Nephron (organoid): ENCODE data around the gene GPR135.
"Not testable (repeated sequence)": the region's sequence is repeated elsewhere in the genome, so short reads cannot be mapped to it uniquely, and the experiment has no call there.

Source experiments
- H3K27ac Mint-ChIP-seq, 3 experiments: 2 replicates each; pipeline ENCODE4 v1.8.0; 2020; ENCODE audit warnings: mixed read lengths in 3 of 3, mild to moderate bottlenecking in 2 of 3, moderate library complexity in 1 of 3
- H3K27me3 Mint-ChIP-seq: 2 replicates; pipeline ENCODE4 v1.8.0; 2021; ENCODE audit warnings: low read depth, mild to moderate bottlenecking, moderate library complexity, mixed read lengths
- H3K36me3 Mint-ChIP-seq: 2 replicates; pipeline ENCODE4 v1.8.0; 2020; ENCODE audit warnings: low read depth, mixed read lengths
- H3K4me1 Mint-ChIP-seq: 2 replicates; pipeline ENCODE4 v1.8.0; 2020; ENCODE audit warnings: mixed read lengths
- H3K4me3 Mint-ChIP-seq, 3 experiments: 2 replicates each; pipeline ENCODE4 v1.8.0; 2020; ENCODE audit warnings: mild to moderate bottlenecking in 3 of 3, mixed read lengths in 3 of 3, moderate library complexity in 2 of 3
- H3K9me3 Mint-ChIP-seq: 2 replicates; pipeline ENCODE4 v1.8.0; 2020; ENCODE audit warnings: mixed read lengths
- TF ChIP-seq, protein P1 (sequence below), 3 experiments: fragments of 200-600 bp; sonication (generic); IDR thresholded peaks; one replicate each; pipeline ENCODE4 v1.5.0; 2021; ENCODE audit warnings: antibody characterized with exemption in 3 of 3; ENCODE audit not compliant: unreplicated experiment in 3 of 3

GPR135 gene

GRCh38 chr14:59451849-59452248, 13.3 kb downstream of the GPR135 start:
- H3K9me3 Mint-ChIP-seq = peaks cover 2% of the 10 kb centered on the region
- H3K4me1 Mint-ChIP-seq = peaks cover 19% of the 10 kb centered on the region
- H3K27ac Mint-ChIP-seq = no peak overlapping the region
- H3K4me3 Mint-ChIP-seq = no peak overlapping the region
- peaks cover 30% of the 10 kb centered on the region for H3K36me3 Mint-ChIP-seq
- TF ChIP-seq, protein P1, sequence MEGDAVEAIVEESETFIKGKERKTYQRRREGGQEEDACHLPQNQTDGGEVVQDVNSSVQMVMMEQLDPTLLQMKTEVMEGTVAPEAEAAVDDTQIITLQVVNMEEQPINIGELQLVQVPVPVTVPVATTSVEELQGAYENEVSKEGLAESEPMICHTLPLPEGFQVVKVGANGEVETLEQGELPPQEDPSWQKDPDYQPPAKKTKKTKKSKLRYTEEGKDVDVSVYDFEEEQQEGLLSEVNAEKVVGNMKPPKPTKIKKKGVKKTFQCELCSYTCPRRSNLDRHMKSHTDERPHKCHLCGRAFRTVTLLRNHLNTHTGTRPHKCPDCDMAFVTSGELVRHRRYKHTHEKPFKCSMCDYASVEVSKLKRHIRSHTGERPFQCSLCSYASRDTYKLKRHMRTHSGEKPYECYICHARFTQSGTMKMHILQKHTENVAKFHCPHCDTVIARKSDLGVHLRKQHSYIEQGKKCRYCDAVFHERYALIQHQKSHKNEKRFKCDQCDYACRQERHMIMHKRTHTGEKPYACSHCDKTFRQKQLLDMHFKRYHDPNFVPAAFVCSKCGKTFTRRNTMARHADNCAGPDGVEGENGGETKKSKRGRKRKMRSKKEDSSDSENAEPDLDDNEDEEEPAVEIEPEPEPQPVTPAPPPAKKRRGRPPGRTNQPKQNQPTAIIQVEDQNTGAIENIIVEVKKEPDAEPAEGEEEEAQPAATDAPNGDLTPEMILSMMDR (IDR thresholded peaks at IDR 0.05; ENCODE audit: unreplicated experiment in 3 of 3) = no peak
- H3K27me3 Mint-ChIP-seq = no peaks in the 10 kb centered on the region

DNA sequence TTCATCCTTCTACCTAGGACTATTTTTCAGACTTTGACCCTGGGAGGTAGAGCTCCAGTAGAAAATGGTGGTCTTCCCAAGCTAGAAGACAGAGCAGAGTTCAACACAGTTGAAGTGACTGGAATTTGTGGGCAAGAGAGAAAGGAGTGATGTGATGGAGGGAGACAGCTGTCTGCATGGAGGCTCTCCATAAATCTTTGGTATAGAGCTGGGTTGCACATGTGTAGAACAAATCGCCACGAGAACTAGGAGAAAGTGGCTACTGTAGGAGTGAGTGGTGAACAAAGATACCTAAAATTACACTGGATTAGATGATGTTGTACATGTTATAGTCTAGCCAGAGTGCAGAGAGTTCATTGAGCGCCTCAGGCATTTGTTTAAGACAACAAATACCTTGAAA, 14.5 kb downstream of the GPR135 start:
- H3K4me1 Mint-ChIP-seq = peaks cover 19% of the 10 kb centered on the region
- H3K36me3 Mint-ChIP-seq = peaks cover 19% of the 10 kb centered on the region
- TF ChIP-seq, protein P1 (IDR thresholded peaks at IDR 0.05; ENCODE audit: unreplicated experiment in 3 of 3) = no peak
- H3K27ac Mint-ChIP-seq = peak overlapping the region in 2 of 3 experiments; percentile 3 to 42
- no peaks in the 10 kb centered on the region for H3K9me3 Mint-ChIP-seq
- H3K27me3 Mint-ChIP-seq = no peaks in the 10 kb centered on the region
- no peak overlapping the region for H3K4me3 Mint-ChIP-seq

- Mint-ChIP-seq H3K4me1 (peaks cover 19% of the 10 kb centered on the region), H3K27ac (peak overlapping the region in 1 of 3 experiments; percentile 38)
- not testable (repeated sequence) for H3K36me3 Mint-ChIP-seq, H3K4me3 Mint-ChIP-seq, H3K9me3 Mint-ChIP-seq, H3K27me3 Mint-ChIP-seq
Observed at GRCh38 chr14:59448673-59449072, 16.5 kb downstream of the GPR135 start.

DNA sequence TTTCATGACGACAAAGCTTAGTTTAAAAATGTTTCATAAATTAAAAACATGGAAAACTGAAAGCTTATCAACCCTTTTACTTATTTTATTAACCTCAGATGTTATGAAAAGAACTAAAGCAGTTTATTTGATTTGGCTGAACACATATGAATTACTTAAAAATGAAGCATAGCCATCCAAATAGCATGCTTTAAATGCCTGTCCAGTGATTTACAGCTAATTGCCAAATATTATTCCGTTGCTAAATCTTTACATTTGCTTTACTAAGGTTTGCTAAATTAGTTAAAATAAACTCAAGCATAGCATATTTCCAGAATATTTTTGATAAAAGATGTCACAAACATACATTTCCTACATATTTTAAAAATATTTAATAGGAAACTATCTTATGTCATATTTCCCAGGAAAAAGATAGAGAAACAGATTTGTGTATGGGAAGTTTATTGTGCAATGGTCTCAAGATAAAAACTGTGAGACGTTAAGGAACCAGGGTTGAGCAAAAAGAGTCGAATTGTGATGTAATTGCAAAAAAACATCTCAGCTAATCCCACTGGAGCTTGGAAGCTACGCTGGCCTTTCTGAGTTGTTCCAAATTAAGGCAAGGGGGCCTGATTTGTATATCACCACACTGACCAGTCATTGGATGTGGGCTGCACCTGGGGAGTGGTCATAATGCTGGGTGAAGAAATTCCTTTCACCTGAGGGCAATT, 25.8 kb downstream of the GPR135 start:
- Mint-ChIP-seq H3K36me3 (no peaks in the 10 kb centered on the region), H3K4me1 (peaks cover 16% of the 10 kb centered on the region), H3K9me3 (no peaks in the 10 kb centered on the region), H3K27me3 (peaks cover 5% of the 10 kb centered on the region), H3K27ac (peak overlapping the region in 1 of 3 experiments; percentile 16), H3K4me3 (no peak overlapping the region)
- TF ChIP-seq, protein P1 (IDR thresholded peaks at IDR 0.05; ENCODE audit: unreplicated experiment in 3 of 3) = no peak

GRCh38 chr14:59438195-59438647, 27.0 kb downstream of the GPR135 start:
- no peak overlapping the region for H3K4me3 Mint-ChIP-seq
- H3K9me3 Mint-ChIP-seq = no peaks in the 10 kb centered on the region
- no peaks in the 10 kb centered on the region for H3K36me3 Mint-ChIP-seq
- H3K4me1 Mint-ChIP-seq = peaks cover 16% of the 10 kb centered on the region
- TF ChIP-seq, protein P1 (IDR thresholded peaks at IDR 0.05; ENCODE audit: unreplicated experiment in 3 of 3) = no peak
- peak overlapping the region in 1 of 3 experiments; percentile 16 for H3K27ac Mint-ChIP-seq
- H3K27me3 Mint-ChIP-seq = peaks cover 5% of the 10 kb centered on the region

- Mint-ChIP-seq H3K4me1 (peaks cover 17% of the 10 kb centered on the region), H3K4me3 (no peak overlapping the region), H3K27ac (no peak overlapping the region), H3K27me3 (no peaks in the 10 kb centered on the region), H3K36me3 (no peaks in the 10 kb centered on the region), H3K9me3 (no peaks in the 10 kb centered on the region)
- TF ChIP-seq, protein P1 (IDR thresholded peaks at IDR 0.05; ENCODE audit: unreplicated experiment in 3 of 3) = no peak
Observed at GRCh38 chr14:59435987-59436386, 29.2 kb downstream of the GPR135 start.
